Fibroblast of pulmonary artery (primary cell): ENCODE measurements around the gene IRF2BPL.
A peak's percentile ranks its signal among the peaks of the same experiment; 100 is the strongest.

ENCODE experiments used
- DNase-seq: peaks from one replicate; pipeline ENCODE4 v3.0.0-alpha.2; 2010; ENCODE audit warnings: low read depth
- H3K4me3 ChIP-seq: replicated peaks from 2 replicates; pipeline ENCODE4 v1.5.1; 2011; ENCODE audit warnings: low read depth, mild to moderate bottlenecking, control low read depth, low read length, moderate library complexity
- CTCF ChIP-seq: IDR thresholded peaks from 2 replicates; pipeline ENCODE4 v1.5.1; 2011; ENCODE audit warnings: mild to moderate bottlenecking, control low read depth, low read length, inconsistent platforms; ENCODE audit errors: missing control alignments

The IRF2BPL gene

GRCh38 chr14:77032844-77033621 lies 4.5 kb upstream of the IRF2BPL start:
- DNase-seq = peak; percentile 99
- peak overlapping the region; percentile 63 for H3K4me3 ChIP-seq
- TF ChIP-seq CTCF = peak; percentile 5

GRCh38 chr14:77032491-77032843 lies 4.0 kb upstream of the IRF2BPL start:
- no peak for DNase-seq
- peak overlapping the region; percentile 36 for H3K4me3 ChIP-seq
- no peak for TF ChIP-seq CTCF

- peak overlapping the region; percentile 36 for H3K4me3 ChIP-seq
- no peak for TF ChIP-seq CTCF
- DNase-seq = peak; percentile 80
These were observed 3.4 kb upstream of the IRF2BPL start for GRCh38 chr14:77031759-77032490.

GRCh38 chr14:77027538-77028383 lies 747 bp downstream of the IRF2BPL start:
- TF ChIP-seq CTCF = peak; percentile 10
- H3K4me3 ChIP-seq = peak overlapping the region; percentile 94
- DNase-seq = peak; percentile 81

GRCh38 chr14:77026930-77027537 lies 1.5 kb downstream of the IRF2BPL start:
- no peak for TF ChIP-seq CTCF
- DNase-seq = peak; percentile 58

DNA sequence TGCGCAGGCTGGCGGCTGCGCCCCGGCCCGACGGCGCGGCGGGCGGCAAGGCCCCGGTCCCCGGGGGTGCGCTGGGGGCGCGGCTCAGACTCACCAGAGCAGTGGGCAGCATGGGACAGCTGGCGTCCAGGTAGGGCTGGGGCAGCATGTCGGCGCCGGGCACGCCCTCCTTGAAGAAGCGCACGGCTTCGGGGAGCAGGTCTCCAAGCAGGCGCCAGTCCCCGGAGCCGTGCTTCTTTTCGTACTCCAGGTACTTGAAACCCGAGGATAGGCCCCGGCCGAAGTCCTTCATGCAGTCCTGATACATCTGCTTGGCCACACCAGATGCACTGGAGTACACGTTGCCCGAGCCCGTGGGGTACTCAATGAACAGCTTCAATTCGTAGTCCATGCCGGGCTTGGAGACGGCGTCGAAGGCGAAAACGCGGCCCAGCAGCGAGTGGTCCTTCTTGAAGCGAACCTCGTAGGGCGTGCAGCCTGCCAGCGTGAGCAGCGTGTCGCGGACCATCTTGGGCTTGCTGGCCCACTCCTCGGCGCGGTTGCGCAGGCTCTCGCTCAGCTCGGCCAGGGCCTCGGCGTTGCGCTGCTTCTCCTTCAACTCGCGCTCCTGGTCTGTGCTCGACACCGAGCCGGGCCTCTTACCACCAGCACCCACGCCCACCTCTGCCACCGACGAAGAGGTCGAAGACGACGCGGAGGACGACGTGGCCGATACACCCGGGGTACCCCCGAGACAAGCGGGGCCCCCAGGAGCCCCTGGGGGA lies 2.2 kb downstream of the IRF2BPL start:
- H3K4me3 ChIP-seq = peak overlapping the region; percentile 94
- DNase-seq = peak; percentile 59
- TF ChIP-seq CTCF = no peak

More at GRCh38 chr14:77026930-77027537, 1.5 kb downstream of the IRF2BPL start:
- peak overlapping the region; percentile 94 for H3K4me3 ChIP-seq
